Testis (tissue), 3 donors: ENCODE results near the gene FKBP10. TPM values are rescaled to one million over a fixed set of nuclear protein-coding genes. Genes with fewer than 3 reads are reported as not detected.

ENCODE experiments used
- DNase-seq: peaks from one replicate; pipeline ENCODE4 v3.0.0-alpha.2; 2019
- H3K27ac ChIP-seq, 2 donors: fragments of 200-600 bp; sonication (generic); one replicate each; pipeline ENCODE4 v1.5.1; 2019
- H3K27me3 ChIP-seq: fragments of 200-600 bp; sonication (generic); one replicate; pipeline ENCODE4 v1.5.1; 2019
- H3K36me3 ChIP-seq: fragments of 200-600 bp; sonication (generic); one replicate; pipeline ENCODE4 v1.5.1; 2017; ENCODE audit warnings: low read depth; ENCODE audit errors: missing control alignments
- H3K4me1 ChIP-seq: fragments of 200-600 bp; sonication (generic); one replicate; pipeline ENCODE4 v1.5.1; 2019
- H3K4me3 ChIP-seq, 2 donors: fragments of 200-600 bp; sonication (generic); one replicate each; pipeline ENCODE4 v1.5.1; 2017 to 2019
- H3K9me3 ChIP-seq: fragments of 200-600 bp; sonication (generic); one replicate; pipeline ENCODE4 v1.5.1; 2017
- CTCF ChIP-seq, 3 experiments: fragments of 450-650 bp in 2 of 3; fragments of 200-600 bp in 1 of 3; sonication (generic) in 1 of 3; IDR thresholded peaks; one replicate each; pipeline ENCODE4 v1.5.1; 2016 to 2019; ENCODE audit warnings: antibody characterized with exemption in 3 of 3, mild to moderate bottlenecking in 2 of 3, moderate library complexity in 1 of 3
- POLR2A ChIP-seq: fragments of 450-650 bp; IDR thresholded peaks from one replicate; pipeline ENCODE4 v1.6.1; 2017; ENCODE audit warnings: antibody characterized with exemption, mild to moderate bottlenecking, moderate library complexity
- WGBS, 2 donors: methylation state at CpG; one replicate each; pipeline ENCODE4 v1.1.5; 2018; 5-methylcytosine and 5-hydroxymethylcytosine counted together
- intact Hi-C: fragments of 100-400 bp; cut with DNase I; formaldehyde crosslinking; loops from one replicate; pipeline ENCODE4 v1.15.1; 2023; ENCODE audit warnings: low total_unique reads
- polyA plus RNA-seq: library from polyadenylated mRNA; stranded (reverse); fragments of 350-450 nt; fragmentation: Illumina TruSeq; extraction: RNeasy Lipid Tissue Mini Kit (QIAGEN cat#74804); gene quantifications from one replicate; pipeline ENCODE4 v1.2.3, GENCODE V29; 2014; ENCODE audit warnings: low read depth, low replicate concordance; ENCODE audit not compliant: insufficient read depth
- total RNA-seq, 2 donors: library from RNA; depleted of rRNA; stranded (reverse); fragments of >200 nt; gene quantifications; one replicate each; pipeline ENCODE4 v1.2.3, GENCODE V29; 2016

The FKBP10 gene
- total and polyA plus RNA-seq, 3 donors from 2014 or later, result 31.4 to 37.8 (median 36.5) TPM

- Histone ChIP-seq H3K27ac (no peak overlapping the region), H3K4me1 (peaks cover 5% of the 10 kb centered on the region)
These were observed 40.6 kb upstream of the FKBP10 start for GRCh38 chr17:41772218-41772585.

GRCh38 chr17:41772586-41773189, 40.1 kb upstream of the FKBP10 start:
- no peaks in the 10 kb centered on the region for H3K9me3 ChIP-seq
- DNase-seq, result no peak
- no peak for TF ChIP-seq CTCF (IDR thresholded peaks at IDR 0.05)
- TF ChIP-seq POLR2A, result no peak
- intact Hi-C loops, result no loop called here
- H3K4me1 ChIP-seq, result peaks cover 9% of the 10 kb centered on the region
- 70 to 100% methylated on average over 4 to 19 of the region's 19 CpGs for WGBS, 2 donors
- H3K27ac ChIP-seq, result no peak overlapping the region
- H3K4me3 ChIP-seq, result no peak overlapping the region
- H3K27me3 ChIP-seq, result no peaks in the 10 kb centered on the region
- H3K36me3 ChIP-seq, result no peaks in the 10 kb centered on the region

More at GRCh38 chr17:41772218-41772585, 40.6 kb upstream of the FKBP10 start:
- TF ChIP-seq POLR2A (no peak), CTCF (IDR thresholded peaks at IDR 0.05) (no peak)
- H3K9me3 ChIP-seq, result no peaks in the 10 kb centered on the region
- H3K27me3 ChIP-seq, result no peaks in the 10 kb centered on the region
- DNase-seq, result no peak
- WGBS, 2 donors, result 75 to 96% methylated on average over 2 to 4 of the region's 4 CpGs
- intact Hi-C loops, result no loop called here
- no peaks in the 10 kb centered on the region for H3K36me3 ChIP-seq
- no peak overlapping the region for H3K4me3 ChIP-seq

- intact Hi-C loops, result no loop called here
- no peaks in the 10 kb centered on the region for H3K36me3 ChIP-seq
- no peak overlapping the region for H3K4me3 ChIP-seq
- H3K9me3 ChIP-seq, result no peaks in the 10 kb centered on the region
- no peak overlapping the region for H3K27ac ChIP-seq
- WGBS, 2 donors, result 42% methylated on average over 12 of the region's 12 CpGs; no CpG with 5 or more reads in 1 of the 2 donors
- no peak for DNase-seq
- H3K27me3 ChIP-seq, result no peaks in the 10 kb centered on the region
- TF ChIP-seq POLR2A (no peak), CTCF (IDR thresholded peaks at IDR 0.05) (no peak)
- H3K4me1 ChIP-seq, result peaks cover 14% of the 10 kb centered on the region
These were observed 39.6 kb upstream of the FKBP10 start for GRCh38 chr17:41773190-41773588.

GRCh38 chr17:41773731-41774193, 39.0 kb upstream of the FKBP10 start:
- no peak overlapping the region for H3K27ac ChIP-seq
- no peaks in the 10 kb centered on the region for H3K9me3 ChIP-seq
- no peaks in the 10 kb centered on the region for H3K27me3 ChIP-seq
- DNase-seq, result no peak
- peaks cover 16% of the 10 kb centered on the region for H3K4me1 ChIP-seq
- H3K36me3 ChIP-seq, result no peaks in the 10 kb centered on the region
- intact Hi-C loops, result no loop called here
- H3K4me3 ChIP-seq, result no peak overlapping the region
- TF ChIP-seq POLR2A, result no peak
- TF ChIP-seq CTCF (IDR thresholded peaks at IDR 0.05), result no peak
- WGBS, 2 donors, result 59 to 62% methylated on average over 8 of the region's 8 CpGs
